GM19351 (cell line): ENCODE measurements around the gene MPHOSPH10.
"Not testable (repeated sequence)": the region's sequence is repeated elsewhere in the genome, so short reads cannot be mapped to it uniquely, and the experiment has no call there.

Experiments
- ATAC-seq: cut with Tn5 transposase; IDR thresholded peaks from one replicate; pipeline ENCODE4 v1.9.1; 2021; ENCODE audit warnings: mild to moderate bottlenecking, moderate library complexity; ENCODE audit not compliant: unreplicated experiment

MPHOSPH10 gene

DNA sequence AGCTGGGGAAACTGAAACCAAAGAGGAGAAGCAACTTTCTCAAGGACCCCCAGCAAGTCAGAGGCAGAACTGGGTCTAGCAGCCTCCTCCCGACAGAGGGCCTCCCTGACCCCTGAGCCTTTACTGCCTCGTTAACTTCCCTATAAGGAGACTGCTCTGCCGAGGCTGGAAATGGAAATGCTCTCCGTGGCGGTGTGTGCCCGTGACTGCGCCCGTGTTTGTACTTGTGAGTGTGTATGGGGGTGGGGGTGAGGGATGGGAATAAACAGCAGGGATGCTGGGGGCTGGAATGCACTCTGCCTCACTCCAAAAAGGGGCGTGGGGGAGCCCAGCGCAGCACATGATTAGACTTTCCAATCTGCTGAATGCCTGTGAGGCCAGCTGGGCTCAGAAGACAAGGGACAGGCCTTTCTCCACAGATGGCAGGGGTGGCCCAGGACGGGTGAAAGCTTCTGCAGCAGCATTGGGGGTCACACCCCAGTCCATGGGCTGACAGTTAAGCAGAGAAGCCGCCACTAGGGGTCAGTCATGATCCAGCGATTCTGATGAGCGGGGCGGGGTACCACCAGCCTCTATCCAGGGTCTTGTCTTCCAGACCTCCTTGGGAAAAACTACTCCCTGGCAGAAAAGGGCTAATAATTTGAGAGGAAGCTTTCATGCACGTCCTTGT lies 26.8 kb downstream of the MPHOSPH10 start:
- ATAC-seq = no peak

DNA sequence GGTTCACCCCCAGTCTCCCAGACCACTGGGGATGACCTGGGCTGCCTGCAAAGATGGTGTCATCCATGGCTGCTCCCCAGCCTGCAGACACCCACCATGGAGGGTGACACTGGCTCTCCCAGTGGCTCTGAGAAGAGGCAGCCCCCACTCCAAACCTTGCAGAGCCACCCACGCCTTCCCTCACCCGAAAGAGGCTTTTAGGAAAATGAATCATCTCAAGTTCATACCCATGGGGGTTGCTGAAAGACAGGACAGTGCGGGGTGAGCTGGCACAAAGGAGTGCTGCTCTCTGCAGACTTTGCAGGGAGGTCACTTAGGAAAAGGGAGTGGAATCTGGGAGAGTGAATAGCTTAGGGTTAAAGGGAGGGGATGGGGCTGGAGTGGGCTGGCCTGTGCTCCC lies 36.4 kb downstream of the MPHOSPH10 start:
- ATAC-seq = no peak

DNA sequence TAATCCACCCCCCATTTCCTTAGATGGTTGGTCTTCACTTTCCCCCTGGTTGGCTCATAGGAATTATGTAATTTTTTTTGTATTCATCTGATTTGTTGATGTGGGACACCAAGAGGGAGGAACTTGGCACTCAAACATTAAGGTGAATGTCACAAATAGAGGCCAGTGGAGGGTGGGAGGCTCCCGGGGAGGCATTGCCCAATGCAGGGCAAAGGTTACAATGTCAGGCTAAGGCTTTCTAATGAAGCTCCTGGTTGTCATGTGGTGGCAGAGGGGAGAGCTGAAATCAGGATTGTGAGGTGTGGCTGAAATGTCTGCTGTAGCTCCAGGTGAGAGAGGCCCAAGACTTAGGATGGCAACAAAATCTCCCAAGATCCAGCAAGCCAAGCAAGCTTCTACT lies 42.7 kb downstream of the MPHOSPH10 start:
- no peak for ATAC-seq

DNA sequence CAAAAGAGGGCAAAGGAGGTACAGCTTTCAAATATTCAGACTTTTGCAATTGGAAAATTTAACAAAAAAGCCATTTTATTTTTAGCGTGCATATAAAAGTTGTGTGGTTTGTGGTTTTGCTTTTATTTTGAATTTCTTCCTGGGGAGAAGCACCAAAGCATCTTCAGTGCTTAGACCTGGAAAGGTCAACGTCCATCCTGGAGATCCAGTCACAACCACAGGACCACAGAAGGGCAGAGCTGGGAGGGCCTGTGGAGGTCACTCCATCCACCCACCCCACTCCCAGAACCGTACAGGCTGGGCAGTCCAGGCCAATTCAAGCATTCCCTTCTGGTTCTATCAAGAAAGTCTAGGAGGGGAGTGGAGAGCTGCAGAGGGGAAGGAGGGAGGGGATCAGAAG lies 43.8 kb downstream of the MPHOSPH10 start:
- ATAC-seq = no peak

DNA sequence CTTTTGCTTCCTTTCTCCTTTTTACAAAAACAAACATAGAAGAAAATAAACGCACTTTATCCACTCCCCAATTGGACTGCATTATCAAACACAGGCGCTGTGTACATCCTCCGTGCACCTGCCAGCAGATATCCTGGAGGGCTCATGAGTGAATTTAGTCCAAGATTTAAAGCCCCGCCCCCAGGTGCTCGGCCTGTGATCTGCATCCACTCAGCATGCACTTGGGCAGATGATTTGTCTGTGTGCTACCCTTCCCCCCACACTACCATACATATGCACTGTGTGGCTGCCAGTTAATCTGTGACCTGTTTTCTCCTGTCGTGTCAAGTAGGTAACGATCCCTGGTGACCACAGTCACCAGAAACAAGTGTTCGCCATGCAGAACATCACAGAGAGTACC lies 48.4 kb downstream of the MPHOSPH10 start:
- not testable (repeated sequence) for ATAC-seq

DNA sequence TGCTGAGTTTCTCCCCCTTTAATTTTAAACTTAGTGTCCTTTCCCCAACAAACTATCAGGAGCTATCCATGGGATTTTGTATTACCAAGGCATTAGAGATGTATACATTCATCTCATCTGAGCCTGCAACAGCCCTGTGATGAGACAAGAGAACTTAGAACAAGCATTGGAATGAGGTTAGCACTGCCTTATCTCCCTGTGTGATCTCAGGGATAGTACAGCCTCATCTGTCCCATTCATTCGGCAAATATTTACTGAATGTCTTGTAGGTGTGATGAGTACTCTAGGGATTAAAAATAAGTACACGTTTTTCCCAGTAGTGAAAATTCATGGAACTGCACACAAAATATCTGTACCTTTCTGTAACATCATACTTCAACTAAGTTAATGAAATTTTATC lies 50.9 kb downstream of the MPHOSPH10 start:
- no peak for ATAC-seq

DNA sequence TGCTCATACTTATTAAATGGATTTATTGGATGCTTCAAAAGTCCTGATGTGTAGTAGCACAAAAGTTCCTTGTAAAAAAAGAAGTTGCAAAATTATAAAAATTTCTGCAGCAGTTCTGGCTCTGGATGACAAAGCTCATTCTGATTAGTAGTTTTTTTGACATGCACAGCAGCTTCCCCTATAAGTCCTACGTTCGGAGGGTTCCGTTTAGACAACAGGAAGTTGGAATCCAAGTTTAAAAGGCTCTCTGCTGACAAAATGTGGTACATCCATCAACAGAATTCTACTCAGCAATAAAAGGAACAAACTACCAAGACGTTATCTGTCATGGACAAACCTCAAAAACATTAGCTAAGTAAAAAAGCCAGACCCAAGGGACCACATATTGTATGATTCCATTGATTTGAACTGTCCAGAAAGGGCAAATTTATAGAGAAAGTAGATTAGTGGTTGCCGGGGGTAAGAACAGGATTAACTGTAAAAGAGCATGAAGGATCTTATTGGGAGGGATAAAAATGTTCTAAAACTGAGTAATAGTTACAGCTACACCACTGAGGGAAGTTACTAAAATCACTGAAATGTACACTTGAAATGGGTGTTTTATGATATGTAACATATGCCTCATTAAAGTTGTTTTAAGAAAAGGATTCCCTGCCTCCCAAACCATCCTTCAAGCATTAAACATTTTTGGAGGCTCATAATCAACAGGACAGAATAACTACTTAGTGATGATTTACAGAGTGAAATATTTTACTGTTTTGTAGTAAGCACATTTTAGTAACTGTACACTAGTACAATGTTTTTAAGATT lies 53.1 kb downstream of the MPHOSPH10 start:
- not testable (repeated sequence) for ATAC-seq

DNA sequence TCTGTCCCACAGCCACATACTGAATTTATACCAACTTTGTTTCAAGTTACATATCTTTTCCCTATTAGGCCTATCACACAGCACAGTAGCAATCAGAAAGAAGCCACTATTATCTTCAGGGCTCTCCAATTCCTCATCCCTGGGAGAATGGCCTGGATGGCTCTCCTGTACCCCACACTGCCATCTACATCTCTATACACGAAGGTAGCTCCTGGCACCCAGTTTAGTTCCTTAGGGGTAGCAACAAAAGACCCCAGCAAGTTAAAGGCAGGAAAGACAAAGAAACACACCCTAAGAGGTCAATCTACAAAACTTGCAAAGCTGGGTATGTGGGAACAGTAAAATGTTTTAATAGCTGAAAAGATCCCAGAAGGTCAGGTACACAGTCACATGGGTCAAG lies 56.5 kb downstream of the MPHOSPH10 start:
- ATAC-seq = no peak

DNA sequence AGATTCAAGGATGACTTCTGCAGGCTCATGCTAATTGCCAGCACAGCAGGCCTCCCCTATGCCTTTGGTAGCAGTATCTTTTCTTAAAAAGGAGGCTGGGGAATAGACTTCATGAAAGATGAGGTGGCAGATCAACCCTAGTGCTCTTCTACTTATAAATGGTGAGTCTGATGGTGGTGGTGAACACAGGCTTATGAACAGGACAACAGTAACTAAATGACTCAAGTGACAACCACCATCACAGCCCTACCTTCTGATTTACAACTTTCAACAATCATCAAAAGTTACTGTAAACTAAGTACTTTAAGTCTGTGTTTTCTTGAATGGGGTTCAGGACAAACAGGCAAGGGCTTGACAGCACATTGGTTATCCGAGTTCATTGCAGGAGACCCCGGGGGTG lies 57.2 kb downstream of the MPHOSPH10 start:
- no peak for ATAC-seq

DNA sequence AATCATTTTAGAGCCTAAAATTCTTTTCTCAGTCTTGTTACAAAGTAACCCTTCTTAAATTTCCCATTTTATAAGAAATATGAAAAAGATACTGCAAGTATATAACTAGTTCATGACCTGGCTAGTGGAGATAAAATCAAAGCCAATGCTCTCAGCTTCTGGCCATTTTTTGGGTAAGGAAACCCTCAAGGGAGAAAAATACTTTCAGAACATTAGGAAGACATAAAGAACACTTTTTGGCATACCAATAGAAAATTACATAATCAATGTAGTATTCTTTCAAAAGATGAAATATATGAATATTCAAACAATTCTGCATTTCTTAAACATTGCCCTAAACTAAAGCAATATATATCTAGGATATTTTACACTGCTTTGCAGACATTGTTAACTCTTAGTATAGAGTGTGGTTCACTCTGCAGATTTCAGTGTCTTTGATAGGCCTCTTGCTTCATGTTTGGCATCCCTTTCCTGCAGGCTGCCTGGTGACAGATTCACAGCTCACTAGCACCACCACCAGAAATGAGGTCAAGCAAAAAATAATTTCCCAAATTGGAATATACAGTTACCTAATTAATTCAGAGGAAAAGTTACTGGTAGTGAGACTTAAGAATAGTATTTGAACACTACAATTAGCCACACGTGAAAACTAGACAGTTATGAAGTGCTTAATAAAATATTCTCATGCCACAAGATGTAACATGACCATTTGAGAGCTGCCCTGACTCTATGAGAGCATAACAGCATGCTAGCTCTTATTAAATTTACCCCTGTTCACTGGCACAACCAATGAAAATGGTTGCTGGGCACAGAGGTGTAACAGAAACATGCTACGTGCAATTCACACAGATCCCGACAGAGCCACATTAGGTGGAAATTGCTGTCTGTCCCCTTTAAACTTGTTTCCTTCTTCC lies 60.5 kb downstream of the MPHOSPH10 start:
- no peak for ATAC-seq

DNA sequence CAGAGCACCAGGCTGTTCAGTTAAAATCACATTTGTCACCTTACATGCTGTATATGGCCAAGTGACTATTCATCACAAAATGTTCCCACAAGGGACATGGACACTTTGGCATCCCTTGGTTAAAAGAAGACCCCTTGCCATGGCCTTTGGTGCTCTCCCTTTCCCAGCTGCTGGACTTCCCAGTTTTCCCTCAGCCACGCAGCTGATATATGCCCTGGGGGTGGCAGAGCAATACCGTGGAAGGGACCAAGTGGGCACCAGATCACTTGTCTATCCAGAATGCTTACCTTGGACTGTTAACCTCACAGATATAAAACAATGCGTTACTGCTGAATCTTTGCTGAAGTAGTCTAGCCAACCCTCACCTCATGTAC lies 61.1 kb downstream of the MPHOSPH10 start:
- ATAC-seq = no peak
